ELR (cell line): ENCODE data around the gene CHMP4B.

Experiments used
- DNase-seq: peaks from one replicate; pipeline ENCODE4 v3.0.0-alpha.2; 2015; ENCODE audit warnings: low read depth

Gene CHMP4B

GRCh38 chr20:33821270-33821836 lies 10.2 kb downstream of the CHMP4B start:
- DNase-seq, result no peak

- DNase-seq, result no peak
Measured at GRCh38 chr20:33822423-33822822, 11.3 kb downstream of the CHMP4B start.

DNA sequence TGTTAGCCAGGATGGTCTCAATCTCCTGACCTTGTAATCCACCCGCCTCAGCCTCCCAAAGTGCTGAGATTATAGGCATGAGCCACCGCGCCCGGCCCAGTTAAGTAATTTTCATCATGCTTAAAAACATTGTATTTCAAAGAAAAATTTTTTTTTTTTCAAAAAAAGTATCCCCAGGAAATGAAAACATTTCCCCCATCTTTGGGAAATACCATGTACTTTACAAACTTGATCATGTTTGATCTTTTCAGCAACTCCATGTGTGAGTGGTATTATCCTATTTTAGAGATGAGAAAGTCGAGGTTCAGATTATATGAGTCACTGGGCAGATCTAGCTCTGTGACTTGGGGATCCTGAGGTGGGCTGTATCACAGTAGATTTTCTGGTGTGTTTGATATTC lies 11.8 kb downstream of the CHMP4B start:
- no peak for DNase-seq

GRCh38 chr20:33824852-33825251 lies 13.7 kb downstream of the CHMP4B start:
- no peak for DNase-seq

DNA sequence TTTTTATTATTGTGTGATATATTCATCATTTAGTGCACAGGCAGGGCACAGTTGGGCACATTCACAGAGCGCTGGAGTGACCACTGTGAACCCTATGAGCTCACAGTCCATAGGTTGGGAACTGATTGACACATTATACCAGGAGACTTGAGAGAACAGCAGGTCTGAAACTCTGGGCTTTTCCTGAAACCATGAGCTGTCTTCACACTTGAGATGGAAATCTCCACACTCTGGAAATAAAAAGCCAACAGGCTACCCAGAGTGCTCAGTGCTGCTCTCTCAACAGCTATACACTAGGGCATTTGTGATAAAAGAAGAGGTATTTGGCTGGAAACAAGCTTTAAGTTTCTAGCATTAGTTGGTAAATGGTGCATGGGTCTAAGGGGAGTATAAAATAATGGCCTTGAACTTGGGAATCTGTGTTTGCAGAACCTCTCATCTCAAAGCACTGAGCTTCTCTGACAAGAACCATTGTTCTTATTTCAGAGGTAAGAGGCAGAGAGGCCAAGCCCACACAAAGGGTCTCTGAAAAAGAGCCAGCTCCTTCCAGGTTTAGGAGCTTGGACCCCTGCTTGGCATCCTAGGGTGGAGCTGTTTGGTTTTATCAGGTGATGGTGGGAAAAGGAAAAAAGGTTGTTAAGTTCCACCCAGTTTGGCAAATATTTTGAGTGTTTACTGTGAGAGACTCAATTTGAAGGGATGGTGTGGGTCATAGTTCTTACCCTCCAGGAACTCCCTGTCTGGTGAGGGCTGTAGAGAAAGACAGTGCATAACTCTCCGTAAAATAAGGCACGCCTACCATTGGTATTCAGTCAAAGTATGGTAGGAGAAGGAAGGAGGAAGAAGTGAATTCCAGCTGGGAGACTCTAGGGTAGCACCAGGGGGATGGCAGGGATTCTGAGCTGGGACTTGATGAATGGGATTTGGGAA lies 14.5 kb downstream of the CHMP4B start:
- DNase-seq, result no peak

- no peak for DNase-seq
Measured at GRCh38 chr20:33826270-33826897, 15.2 kb downstream of the CHMP4B start.

DNA sequence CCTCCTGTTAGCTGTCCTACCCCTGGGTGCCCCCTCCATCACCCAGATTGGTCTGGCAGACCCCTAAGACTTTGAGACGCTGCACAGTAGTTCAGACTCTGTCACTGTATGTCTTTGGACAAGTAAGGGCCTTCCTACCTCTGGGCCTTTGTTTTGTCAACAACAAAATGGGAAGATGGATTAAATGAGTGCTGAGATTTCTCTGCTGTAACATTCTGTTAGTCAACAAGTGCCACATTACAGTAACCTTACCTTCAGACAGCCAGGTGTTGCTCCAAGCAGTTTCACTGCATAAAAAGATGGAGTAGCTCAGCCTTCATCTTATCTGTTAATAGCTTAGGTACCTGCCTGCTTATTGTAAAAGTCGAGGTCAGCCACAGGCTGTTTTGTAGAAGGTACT lies 16.0 kb downstream of the CHMP4B start:
- no peak for DNase-seq

DNA sequence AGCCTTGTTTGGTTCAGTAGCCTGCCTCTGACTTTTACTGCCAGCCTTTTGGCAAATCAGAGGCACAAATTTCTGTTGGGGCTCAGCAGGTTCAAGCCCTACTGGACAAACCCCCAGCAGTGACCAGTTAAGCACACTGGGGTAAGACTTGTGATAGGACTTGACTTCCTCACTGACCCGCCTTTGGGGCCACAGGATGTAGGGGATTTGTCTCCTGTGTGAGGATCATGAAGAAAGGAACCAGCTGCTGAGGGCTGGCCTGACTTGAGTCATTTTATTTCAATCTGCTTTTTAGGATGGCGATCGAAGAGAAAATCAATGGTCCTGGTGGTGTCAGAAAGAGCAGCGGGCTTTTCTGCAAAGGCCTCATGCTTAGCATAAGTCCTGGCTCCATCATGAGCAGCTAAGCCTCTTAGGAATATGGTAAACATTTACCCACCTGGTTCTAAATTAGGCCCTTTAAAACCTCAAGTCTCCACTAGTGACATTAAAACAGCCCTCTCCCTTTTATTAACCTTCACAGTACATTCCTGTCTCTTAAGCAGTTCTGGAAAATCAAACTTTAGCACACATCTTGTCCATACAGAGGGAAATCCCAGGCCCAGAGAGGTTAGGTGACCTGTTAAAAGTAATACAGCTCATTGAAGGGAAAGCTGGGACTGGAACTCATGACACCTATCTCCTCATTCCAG lies 16.6 kb downstream of the CHMP4B start:
- DNase-seq, result no peak

GRCh38 chr20:33828326-33828844 lies 17.2 kb downstream of the CHMP4B start:
- DNase-seq, result no peak

DNA sequence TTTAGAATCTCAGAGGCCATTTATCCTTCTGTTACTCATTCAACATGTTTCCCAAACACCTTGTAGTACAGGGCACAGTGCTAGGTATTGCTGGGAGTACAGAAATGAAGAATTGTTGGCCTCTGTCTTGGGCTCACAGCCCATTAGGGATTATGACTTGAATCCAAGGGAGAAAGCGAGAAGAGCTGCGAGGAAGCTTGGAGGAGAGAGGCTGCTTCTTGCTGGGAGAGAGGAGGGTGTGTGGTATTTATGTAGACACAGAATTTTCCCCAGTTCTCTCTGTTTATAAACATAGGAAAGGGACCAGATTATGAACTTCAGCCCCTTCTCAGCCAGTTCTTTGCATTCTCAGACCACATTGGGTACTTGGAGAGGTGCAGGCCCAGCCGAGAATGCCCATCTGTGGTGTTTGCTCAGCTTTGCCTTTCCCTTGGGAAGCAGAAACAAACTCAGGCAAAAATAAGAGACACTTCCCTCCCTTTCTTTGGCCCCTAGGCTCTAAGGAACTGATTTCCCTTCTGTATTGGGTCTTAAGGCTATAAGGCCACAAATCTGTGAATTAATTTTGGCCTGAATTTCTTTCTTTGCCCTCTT lies 17.9 kb downstream of the CHMP4B start:
- DNase-seq, result no peak

- DNase-seq, result no peak
Measured at GRCh38 chr20:33829636-33830035, 18.5 kb downstream of the CHMP4B start.

GRCh38 chr20:33830371-33830770 lies 19.2 kb downstream of the CHMP4B start:
- no peak for DNase-seq

GRCh38 chr20:33832103-33832804 lies 21.1 kb downstream of the CHMP4B start:
- DNase-seq, result no peak

- DNase-seq, result no peak
Measured at GRCh38 chr20:33833333-33833732, 22.2 kb downstream of the CHMP4B start.

GRCh38 chr20:33835615-33836172 lies 24.5 kb downstream of the CHMP4B start:
- no peak for DNase-seq

GRCh38 chr20:33836277-33836676 lies 25.1 kb downstream of the CHMP4B start:
- no peak for DNase-seq

- no peak for DNase-seq
Measured at GRCh38 chr20:33837096-33837830, 26.1 kb downstream of the CHMP4B start.

DNA sequence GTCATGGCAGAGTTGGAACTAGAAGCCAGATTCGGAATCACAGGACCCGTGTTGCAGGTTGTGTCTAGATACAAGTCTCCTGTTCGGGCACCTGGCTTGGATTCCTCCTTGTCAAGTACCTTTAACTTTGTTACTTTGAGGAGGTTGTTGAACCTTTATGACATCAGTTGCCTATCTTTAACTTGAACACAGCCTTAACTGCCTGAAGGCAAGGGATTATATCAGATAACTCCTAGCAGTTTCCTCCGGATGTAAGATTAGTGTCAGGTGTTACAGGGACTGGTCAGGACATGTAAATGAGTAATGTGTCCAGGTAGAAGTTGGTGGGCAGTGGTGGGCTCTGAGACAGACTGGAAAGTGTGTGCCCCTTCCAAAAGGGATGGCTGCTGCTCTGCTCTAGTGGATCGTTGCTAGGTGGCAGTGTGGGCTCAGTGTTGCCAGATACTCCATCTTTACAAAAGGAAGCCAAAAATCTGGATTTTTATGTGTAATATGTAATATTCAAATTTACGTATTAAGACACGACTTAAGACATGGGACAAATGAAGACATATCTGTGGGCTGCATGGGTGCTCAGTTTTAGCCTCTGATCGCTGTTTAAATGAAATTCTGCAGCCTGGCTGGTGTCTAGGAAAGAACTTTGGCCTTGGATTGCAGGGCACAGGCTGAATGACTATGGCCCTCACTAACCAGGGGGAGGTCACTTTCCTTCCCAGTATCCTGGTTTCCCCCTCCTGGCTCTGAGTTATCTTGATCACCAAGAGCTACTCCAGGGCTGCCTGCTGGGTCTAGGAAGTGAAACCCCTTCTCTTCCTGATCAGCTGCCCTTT lies 27.1 kb downstream of the CHMP4B start:
- no peak for DNase-seq

DNA sequence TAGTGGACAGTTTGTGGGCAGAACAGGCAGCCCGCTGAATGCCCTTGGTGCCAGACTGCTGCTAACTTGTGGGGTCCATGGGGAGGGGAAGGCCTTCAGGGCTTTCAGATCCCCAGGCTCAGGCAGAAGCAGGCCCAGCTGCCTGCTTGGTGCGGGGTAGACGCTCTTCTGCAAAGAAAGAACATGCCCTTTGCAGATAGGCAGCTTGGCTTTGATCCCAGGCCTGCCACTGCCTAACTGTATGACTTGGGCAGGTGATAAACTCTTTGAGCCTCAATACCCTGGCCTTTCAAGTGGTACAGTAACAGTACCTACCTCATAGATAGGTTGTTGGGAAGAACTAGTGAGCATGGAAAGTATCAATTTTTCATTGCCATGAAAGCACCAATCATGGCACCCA lies 28.4 kb downstream of the CHMP4B start:
- DNase-seq, result no peak
